Stomach (tissue), 4 donors: ENCODE measurements around the gene LIN9.

Experiments
- CTCF ChIP-seq, 7 experiments: fragments of 450-650 bp in 4 of 7; fragments of 200-600 bp in 3 of 7; sonication (generic) in 3 of 7; IDR thresholded peaks; one replicate each; pipeline ENCODE4 v1.5.1; 2016 to 2019; ENCODE audit warnings: antibody characterized with exemption in 7 of 7, control low read depth in 2 of 7, mild to moderate bottlenecking in 1 of 7
- EP300 ChIP-seq: sonication (generic); formaldehyde crosslinking; IDR thresholded peaks from one replicate; pipeline ENCODE4 v1.6.1; 2017; ENCODE audit warnings: antibody characterized with exemption
- POLR2A ChIP-seq, 4 donors: fragments of 450-650 bp; IDR thresholded peaks; one replicate each; pipeline ENCODE4 v1.6.1; 2016; ENCODE audit warnings: antibody characterized with exemption in 4 of 4, control low read depth in 2 of 4, mild to moderate bottlenecking in 1 of 4, moderate library complexity in 1 of 4
- POLR2AphosphoS5 ChIP-seq, 3 donors: sonication (generic); formaldehyde crosslinking; IDR thresholded peaks; one replicate each; pipeline ENCODE4 v1.6.1; 2016; ENCODE audit warnings: antibody characterized with exemption in 3 of 3

- no peak for TF ChIP-seq CTCF (IDR thresholded peaks at IDR 0.05)
- TF ChIP-seq POLR2AphosphoS5 (IDR thresholded peaks at IDR 0.05) = no peak
- no peak for TF ChIP-seq POLR2A (IDR thresholded peaks at IDR 0.05)
- no peak for TF ChIP-seq EP300
Measured at GRCh38 chr1:226236826-226237225, 72.1 kb downstream of the LIN9 start.
